Measurements from ENCODE around the gene SLC16A11. TPM values are rescaled to one million over a fixed set of nuclear protein-coding genes. Genes with fewer than 3 reads are reported as not detected.

The SLC16A11 gene
- total and polyA plus RNA-seq, 9 donors: 0.04 to 0.37 (median 0.14) TPM; not detected in 1

DNA sequence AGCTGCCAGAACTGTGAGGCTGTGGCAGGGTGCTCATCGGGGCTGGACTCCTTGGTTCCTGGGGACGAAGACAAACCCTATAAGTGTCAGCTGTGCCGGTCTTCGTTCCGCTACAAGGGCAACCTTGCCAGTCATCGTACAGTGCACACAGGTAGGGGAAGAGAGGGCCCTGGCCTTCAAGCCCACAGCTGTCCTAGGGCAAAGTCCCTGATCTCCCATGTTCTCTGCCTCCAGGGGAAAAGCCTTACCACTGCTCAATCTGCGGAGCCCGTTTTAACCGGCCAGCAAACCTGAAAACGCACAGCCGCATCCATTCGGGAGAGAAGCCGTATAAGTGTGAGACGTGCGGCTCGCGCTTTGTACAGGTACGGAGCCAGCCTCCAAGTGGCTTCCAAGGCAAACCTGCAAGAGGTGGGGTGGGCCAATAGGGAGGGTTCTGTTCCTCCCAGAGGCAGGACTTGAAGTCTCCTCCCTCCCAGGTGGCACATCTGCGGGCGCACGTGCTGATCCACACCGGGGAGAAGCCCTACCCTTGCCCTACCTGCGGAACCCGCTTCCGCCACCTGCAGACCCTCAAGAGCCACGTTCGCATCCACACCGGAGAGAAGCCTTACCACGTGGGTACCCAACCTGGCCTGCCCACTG is 17.3 kb downstream of the SLC16A11 start:
- DNase-seq: no peak
- Histone ChIP-seq H3K27ac (ENCODE audit: low read length) (peak overlapping the region; percentile 31), H3K27me3 (ENCODE audit: control insufficient read depth, insufficient read depth, low read length) (peaks cover 33% of the 10 kb centered on the region), H3K4me1 (ENCODE audit: control insufficient read depth, insufficient read depth, low read length) (peaks cover 13% of the 10 kb centered on the region), H3K9me3 (replicated peaks; ENCODE audit: control insufficient read depth, low read depth, low read length) (no peaks in the 10 kb centered on the region), H3K36me3 (ENCODE audit: control insufficient read depth, insufficient read depth, low read length) (no peaks in the 10 kb centered on the region), H3K4me3 (ENCODE audit: low read length) (no peak overlapping the region)
- 90% methylated on average over 23 of the region's 29 CpGs for WGBS (ENCODE audit: insufficient coverage)

DNA sequence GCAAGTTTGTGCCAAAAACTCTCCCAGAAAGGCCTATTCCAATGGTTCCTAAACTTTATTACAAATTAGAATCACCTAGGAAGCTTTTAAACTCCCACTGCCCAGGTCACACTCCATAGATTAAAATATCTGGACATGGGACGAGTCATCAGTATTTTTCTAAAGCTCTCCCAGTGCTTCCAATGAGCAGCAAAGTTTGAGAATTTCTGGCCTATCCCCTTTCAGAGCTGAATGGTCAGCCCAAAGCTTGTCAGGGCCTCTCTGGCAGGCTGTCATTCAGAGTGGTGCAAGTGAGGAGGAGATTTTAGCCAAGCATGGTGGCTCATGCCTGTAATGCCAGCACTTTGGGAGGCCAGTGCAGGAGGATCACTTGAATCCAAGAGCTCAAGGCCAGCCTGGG is 18.6 kb downstream of the SLC16A11 start:
- Histone ChIP-seq H3K27me3 (ENCODE audit: control insufficient read depth, insufficient read depth, low read length) (peaks cover 39% of the 10 kb centered on the region), H3K4me3 (ENCODE audit: low read length) (no peak overlapping the region), H3K36me3 (ENCODE audit: control insufficient read depth, insufficient read depth, low read length) (no peaks in the 10 kb centered on the region), H3K4me1 (ENCODE audit: control insufficient read depth, insufficient read depth, low read length) (peaks cover 25% of the 10 kb centered on the region), H3K27ac (ENCODE audit: low read length) (no peak overlapping the region), H3K9me3 (replicated peaks; ENCODE audit: control insufficient read depth, low read depth, low read length) (no peaks in the 10 kb centered on the region)
- DNase-seq: no peak
- 83% methylated on average over 1 of the region's 1 CpG for WGBS (ENCODE audit: insufficient coverage)

DNA sequence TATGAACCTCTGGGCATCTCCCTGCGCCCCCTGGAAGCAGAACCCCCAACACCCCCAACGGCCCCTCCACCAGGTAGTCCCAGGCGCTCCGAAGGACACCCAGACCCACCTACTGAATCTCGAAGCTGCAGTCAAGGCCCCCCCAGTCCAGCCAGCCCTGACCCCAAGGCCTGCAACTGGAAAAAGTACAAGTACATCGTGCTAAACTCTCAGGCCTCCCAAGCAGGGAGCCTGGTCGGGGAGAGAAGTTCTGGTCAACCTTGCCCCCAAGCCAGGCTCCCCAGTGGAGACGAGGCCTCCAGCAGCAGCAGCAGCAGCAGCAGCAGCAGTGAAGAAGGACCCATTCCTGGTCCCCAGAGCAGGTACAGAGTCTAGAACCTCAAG is 19.5 kb downstream of the SLC16A11 start:
- no peaks in the 10 kb centered on the region for H3K36me3 ChIP-seq (ENCODE audit: control insufficient read depth, insufficient read depth, low read length)
- H3K4me3 ChIP-seq (ENCODE audit: low read length): peak overlapping the region; percentile 35
- WGBS (ENCODE audit: insufficient coverage): 70% methylated on average over 6 of the region's 8 CpGs
- H3K9me3 ChIP-seq (replicated peaks; ENCODE audit: control insufficient read depth, low read depth, low read length): no peaks in the 10 kb centered on the region
- peaks cover 29% of the 10 kb centered on the region for H3K4me1 ChIP-seq (ENCODE audit: control insufficient read depth, insufficient read depth, low read length)
- H3K27me3 ChIP-seq (ENCODE audit: control insufficient read depth, insufficient read depth, low read length): peaks cover 39% of the 10 kb centered on the region
- no peak for DNase-seq
- H3K27ac ChIP-seq (ENCODE audit: low read length): peak overlapping the region; percentile 35

DNA sequence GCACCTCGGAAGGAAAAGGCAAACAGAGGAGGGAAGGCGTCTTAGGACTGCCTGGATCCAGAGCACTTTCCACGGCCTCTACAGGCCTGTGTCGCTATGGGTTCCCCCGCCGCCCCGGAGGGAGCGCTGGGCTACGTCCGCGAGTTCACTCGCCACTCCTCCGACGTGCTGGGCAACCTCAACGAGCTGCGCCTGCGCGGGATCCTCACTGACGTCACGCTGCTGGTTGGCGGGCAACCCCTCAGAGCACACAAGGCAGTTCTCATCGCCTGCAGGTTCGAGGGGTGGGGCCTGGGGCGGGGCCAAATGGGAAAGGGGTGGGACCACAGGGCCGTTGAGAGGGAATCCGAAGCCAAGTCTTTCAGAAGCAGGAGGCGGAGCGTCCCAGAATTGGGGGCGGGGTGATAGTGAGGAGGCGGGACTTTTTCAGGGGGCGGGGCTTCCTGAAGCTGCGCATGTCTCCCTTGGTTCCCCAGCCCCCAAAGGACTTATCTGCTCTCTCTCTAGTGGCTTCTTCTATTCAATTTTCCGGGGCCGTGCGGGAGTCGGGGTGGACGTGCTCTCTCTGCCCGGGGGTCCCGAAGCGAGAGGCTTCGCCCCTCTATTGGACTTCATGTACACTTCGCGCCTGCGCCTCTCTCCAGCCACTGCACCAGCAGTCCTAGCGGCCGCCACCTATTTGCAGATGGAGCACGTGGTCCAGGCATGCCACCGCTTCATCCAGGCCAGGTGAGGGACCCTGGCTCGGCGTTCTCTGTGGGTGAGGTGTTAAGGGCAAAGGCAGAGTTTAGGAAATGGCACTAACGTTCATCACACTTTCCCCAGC is 20.1 kb downstream of the SLC16A11 start:
- DNase-seq: peak; percentile 84
- no peaks in the 10 kb centered on the region for H3K36me3 ChIP-seq (ENCODE audit: control insufficient read depth, insufficient read depth, low read length)
- H3K4me1 ChIP-seq (ENCODE audit: control insufficient read depth, insufficient read depth, low read length): peaks cover 35% of the 10 kb centered on the region
- peak overlapping the region; percentile 39 for H3K4me3 ChIP-seq (ENCODE audit: low read length)
- H3K27me3 ChIP-seq (ENCODE audit: control insufficient read depth, insufficient read depth, low read length): peaks cover 39% of the 10 kb centered on the region
- H3K9me3 ChIP-seq (replicated peaks; ENCODE audit: control insufficient read depth, low read depth, low read length): no peaks in the 10 kb centered on the region
- 18% methylated on average over 32 of the region's 51 CpGs for WGBS (ENCODE audit: insufficient coverage)
- H3K27ac ChIP-seq (ENCODE audit: low read length): peak overlapping the region; percentile 93

DNA sequence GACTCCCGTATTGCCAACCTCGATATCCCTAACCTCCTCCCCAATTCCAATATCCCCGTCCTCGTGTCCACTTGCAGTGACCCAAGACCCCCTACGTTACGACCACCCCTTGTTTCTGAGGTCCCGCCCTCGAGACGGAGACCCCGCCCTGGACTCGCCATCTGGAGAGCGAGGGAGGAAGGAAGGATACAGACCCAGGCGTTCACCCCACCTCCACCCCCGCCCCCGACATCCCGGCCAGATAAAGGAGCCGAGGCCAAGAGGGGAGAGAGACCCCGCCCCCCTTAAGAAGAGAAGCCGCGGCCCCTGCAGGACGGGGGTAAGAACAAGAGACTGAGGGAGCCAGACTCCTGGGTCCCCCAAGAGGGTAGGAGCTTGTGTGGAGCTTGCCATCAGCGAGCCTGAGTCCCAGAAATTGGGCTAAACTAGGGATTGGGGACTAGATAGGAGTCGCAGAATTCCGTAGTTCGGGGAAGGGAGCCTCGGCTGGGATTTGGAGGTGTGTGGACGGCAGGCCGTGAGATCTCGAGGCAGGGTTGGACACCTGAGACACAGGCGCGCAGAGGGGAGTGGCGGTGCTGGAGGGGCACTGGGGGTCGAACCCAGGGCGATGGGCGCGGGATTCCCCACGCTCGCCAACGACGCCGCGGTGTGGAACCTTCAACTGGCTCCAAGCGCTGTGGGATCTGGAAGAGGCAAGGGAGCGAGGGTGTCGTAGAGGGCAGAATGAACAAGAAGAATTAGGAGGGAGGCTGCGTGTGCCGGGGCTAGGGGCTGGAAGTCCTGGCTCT is 20.9 kb downstream of the SLC16A11 start, which contains the start of gene BCL6B:
BCL6B (plus strand) TSS at position 270 of the 791 bp plus-strand sequence. CDS start 622 bp downstream, outside the sequence.
- Histone ChIP-seq H3K36me3 (ENCODE audit: control insufficient read depth, insufficient read depth, low read length) (no peaks in the 10 kb centered on the region), H3K27ac (ENCODE audit: low read length) (peak within 1 kb of the TSS; percentile 93), H3K9me3 (replicated peaks; ENCODE audit: control insufficient read depth, low read depth, low read length) (no peaks in the 10 kb centered on the region), H3K4me3 (ENCODE audit: low read length) (peak within 1 kb of the TSS; percentile 39), H3K4me1 (ENCODE audit: control insufficient read depth, insufficient read depth, low read length) (peaks cover 42% of the 10 kb centered on the region), H3K27me3 (ENCODE audit: control insufficient read depth, insufficient read depth, low read length) (peaks cover 39% of the 10 kb centered on the region)
- DNase-seq: peak; percentile 48
- 6% methylated on average over 32 of the region's 47 CpGs for WGBS (ENCODE audit: insufficient coverage)

DNA sequence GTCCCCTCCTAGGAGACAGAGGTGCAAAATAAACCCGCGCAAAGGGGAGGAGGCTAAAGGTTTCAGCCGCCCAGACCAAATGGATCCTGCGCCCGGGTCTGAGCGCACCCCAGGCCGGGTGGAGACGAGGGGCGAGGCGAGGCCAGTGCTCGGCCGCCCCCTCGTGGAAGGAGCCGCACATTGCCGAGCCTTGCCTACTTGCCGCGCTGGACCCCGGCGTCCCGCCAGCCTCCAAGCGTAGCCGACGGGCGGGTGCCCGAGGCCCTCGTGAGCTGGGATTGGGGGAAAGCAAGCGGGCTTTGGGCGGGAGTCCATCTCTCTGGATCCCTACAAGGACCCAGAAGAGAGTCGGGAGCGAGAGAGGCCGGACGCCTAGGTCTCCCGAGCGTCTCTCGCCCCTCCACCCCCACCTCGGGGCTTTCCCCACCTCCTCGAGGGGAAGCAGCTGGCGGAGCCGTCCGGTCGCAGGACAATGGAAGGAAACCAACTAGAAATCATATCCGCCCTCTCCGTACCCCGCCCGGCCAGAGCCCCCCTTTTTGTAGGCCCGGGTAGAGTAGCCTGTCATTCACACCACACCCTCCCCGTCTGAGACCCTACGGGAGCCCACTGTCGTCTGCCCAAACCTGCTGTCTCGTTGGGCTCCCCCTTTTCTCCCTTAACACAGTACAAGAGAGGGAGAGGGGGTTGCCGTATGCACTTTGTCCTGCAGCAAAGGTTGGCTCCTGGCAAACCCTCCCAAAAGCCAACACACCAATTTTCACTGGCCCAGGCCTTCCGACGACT is 21.7 kb downstream of the SLC16A11 start:
- peaks cover 39% of the 10 kb centered on the region for H3K27me3 ChIP-seq (ENCODE audit: control insufficient read depth, insufficient read depth, low read length)
- peak overlapping the region; percentile 39 for H3K4me3 ChIP-seq (ENCODE audit: low read length)
- DNase-seq: peak; percentile 83
- H3K9me3 ChIP-seq (replicated peaks; ENCODE audit: control insufficient read depth, low read depth, low read length): no peaks in the 10 kb centered on the region
- H3K36me3 ChIP-seq (ENCODE audit: control insufficient read depth, insufficient read depth, low read length): peaks cover 4% of the 10 kb centered on the region
- H3K27ac ChIP-seq (ENCODE audit: low read length): peak overlapping the region; percentile 93
- H3K4me1 ChIP-seq (ENCODE audit: control insufficient read depth, insufficient read depth, low read length): peaks cover 42% of the 10 kb centered on the region
- 2% methylated on average over 42 of the region's 53 CpGs for WGBS (ENCODE audit: insufficient coverage)

DNA sequence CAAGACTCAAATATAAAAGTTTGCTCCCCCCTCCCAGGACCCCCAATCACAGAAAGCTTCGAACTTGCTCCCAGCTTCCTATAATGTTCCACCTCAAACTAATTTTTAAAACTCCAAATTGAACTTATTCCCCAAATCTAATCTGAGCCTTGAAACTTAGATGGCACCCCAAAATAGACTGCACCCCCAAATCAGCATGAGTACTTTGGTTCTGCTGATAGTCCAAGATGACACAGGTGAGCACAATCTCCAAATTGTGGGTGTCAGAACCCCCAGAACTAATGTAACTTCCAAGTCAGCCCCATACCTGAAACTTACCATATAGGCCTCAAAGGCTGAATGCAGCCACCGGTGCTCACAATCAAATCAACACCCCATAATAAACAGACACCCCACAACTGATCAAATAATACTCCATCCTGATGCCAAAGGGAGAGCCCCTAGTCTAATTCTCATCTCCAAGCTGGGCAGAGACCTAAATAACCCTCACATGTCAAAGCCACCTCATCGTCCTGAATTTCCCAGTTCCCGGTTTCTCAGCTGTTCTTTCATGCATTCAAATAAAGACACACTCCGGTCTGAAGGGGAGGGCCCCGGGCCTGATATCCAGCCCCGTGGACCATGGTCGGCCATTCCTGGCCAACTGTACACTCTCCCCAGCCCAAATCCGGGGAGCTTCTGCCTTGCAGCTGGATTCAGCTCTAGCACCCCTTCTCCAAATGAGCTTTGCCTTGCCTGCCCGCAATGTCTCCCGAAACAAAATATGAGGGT is 22.8 kb downstream of the SLC16A11 start:
- H3K36me3 ChIP-seq (ENCODE audit: control insufficient read depth, insufficient read depth, low read length): peaks cover 12% of the 10 kb centered on the region
- no peak for DNase-seq
- WGBS (ENCODE audit: insufficient coverage): 55% methylated on average over 11 of the region's 11 CpGs
- peak overlapping the region; percentile 86 for H3K27ac ChIP-seq (ENCODE audit: low read length)
- no peaks in the 10 kb centered on the region for H3K9me3 ChIP-seq (replicated peaks; ENCODE audit: control insufficient read depth, low read depth, low read length)
- H3K4me3 ChIP-seq (ENCODE audit: low read length): no peak overlapping the region
- peaks cover 39% of the 10 kb centered on the region for H3K27me3 ChIP-seq (ENCODE audit: control insufficient read depth, insufficient read depth, low read length)
- peaks cover 42% of the 10 kb centered on the region for H3K4me1 ChIP-seq (ENCODE audit: control insufficient read depth, insufficient read depth, low read length)

DNA sequence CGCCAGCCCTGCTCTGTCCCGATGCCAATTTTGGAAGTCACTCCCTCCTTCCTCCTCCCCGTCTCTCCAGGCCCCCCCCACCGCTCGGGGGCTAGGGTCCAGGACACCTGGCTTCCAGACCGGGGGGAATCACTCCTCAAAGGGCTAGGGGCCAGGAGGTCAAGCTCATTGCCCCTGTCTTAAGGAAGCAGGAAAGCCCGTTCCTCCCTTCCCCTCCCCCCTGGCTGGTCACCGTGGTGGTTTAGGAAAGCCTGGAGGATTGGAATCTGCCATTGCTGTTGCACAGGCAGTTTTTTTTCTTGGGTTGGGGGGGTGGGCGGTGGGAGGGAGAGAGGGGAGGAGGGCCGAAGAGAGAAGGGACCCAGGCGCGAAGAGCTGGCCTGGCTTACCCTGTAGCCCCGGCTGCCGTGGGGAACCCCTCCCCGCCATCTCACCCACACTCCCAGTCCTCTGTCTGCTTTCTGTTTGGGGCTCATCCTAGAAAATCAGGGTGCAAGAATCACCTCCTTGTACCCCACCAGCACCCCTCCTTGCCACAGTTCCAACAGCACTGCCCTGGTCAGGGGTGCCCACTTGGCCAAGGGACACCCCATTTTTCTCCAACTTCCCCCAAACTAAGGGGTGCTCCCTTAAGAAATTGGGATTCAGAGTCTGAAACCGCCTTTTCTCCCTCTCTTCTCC is 23.9 kb downstream of the SLC16A11 start:
- peak; percentile 85 for DNase-seq
- peaks cover 50% of the 10 kb centered on the region for H3K4me1 ChIP-seq (ENCODE audit: control insufficient read depth, insufficient read depth, low read length)
- WGBS (ENCODE audit: insufficient coverage): 2% methylated on average over 7 of the region's 16 CpGs

More for the DNA sequence above, 23.9 kb downstream of the SLC16A11 start:
- H3K4me3 ChIP-seq (ENCODE audit: low read length): peak overlapping the region; percentile 65
- H3K36me3 ChIP-seq (ENCODE audit: control insufficient read depth, insufficient read depth, low read length): peaks cover 12% of the 10 kb centered on the region
- H3K9me3 ChIP-seq (replicated peaks; ENCODE audit: control insufficient read depth, low read depth, low read length): no peaks in the 10 kb centered on the region
- peaks cover 39% of the 10 kb centered on the region for H3K27me3 ChIP-seq (ENCODE audit: control insufficient read depth, insufficient read depth, low read length)
- H3K27ac ChIP-seq (ENCODE audit: low read length): peak overlapping the region; percentile 44
